ENCODE results near the gene CDK4.

DNA sequence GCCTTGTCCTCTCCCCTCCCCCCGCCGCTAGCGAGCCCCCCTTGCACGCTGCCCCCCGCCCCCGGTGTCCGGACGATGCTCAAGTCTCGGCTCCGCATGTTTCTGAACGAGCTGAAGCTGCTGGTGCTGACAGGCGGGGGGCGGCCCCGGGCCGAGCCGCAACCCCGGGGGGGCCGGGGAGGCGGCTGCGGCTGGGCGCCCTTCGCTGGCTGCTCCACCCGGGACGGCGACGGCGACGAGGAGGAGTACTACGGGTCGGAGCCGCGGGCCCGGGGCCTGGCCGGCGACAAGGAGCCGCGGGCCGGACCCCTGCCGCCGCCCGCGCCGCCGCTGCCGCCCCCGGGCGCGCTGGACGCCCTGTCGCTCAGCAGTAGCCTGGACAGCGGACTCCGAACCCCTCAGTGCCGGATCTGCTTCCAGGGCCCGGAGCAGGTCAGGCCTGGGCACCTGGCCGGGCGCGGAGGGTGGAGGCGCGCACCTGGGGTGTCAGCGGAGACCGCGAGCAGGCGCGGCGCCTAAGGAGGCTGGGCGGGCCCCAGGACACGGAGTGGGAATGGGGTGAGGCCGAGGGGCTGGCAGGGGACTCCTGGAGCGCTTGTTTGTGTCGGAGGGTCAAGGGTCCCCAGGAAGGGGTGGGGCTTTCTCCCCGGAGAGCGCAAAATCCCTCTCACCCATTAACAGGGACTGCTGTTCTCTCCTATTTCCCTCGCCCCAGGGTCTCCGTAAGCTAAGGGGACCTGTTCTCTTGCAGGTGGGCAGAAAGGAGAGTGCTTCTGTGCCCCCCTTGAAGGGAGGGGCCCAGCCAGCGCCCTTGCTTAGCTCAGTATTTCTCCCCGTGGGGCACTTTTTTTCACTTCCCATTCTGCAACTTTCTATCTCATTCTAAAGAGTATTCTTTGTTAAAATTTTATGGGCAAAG is 3.6 kb upstream of the CDK4 start:
- TF ChIP-seq POLR2A (IDR thresholded peaks at IDR 0.05; ENCODE audit: low read length) (no peak), GATA1 (IDR thresholded peaks at IDR 0.05; ENCODE audit: low read depth, low read length) (no peak)
